Ramos (cell line): ENCODE data around the gene ATOX1.
"Not testable (repeated sequence)": the region's sequence is repeated elsewhere in the genome, so short reads cannot be mapped to it uniquely, and the experiment has no call there.

Experiments
- in situ Hi-C: fragments of 300-500 bp; cut with MboI; formaldehyde crosslinking; loops from one replicate; pipeline ENCODE4 v1.14.3; 2022; ENCODE audit warnings: low sequenced_read_pairs; ENCODE audit not compliant: unreplicated experiment

ATOX1 gene

DNA sequence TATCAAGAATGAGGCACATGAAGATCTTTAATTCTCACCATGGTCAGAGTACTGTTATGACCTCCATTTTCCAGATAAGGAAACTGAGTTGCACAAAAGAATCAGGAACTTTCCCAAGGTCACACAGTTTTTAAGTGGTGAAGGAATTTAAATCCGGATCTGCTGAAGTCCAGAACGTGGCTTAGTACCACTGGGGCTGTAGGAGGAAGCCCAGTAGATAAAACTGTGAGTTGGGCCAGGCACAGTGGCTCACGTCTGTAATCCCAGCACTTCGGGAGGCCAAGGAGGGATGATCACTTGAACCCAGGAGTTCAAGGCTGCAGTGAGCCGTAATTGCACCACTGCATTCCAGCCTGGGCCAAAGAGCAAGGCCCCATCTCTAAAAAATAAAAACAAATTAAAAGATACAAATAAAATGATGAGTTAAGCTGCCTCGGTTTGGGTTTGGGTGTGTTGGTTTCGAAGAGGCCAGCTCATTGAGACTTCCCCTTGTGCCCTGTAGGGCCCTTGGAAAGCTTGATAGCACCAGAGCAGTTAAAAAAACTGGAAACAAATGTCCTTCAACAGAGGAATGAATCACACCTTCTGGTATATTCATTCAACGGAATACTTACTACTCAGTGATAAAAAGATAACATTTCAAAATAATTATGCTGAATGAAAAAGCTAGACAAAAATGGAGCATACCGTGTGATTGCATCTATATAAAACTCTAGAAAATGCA lies 20.1 kb downstream of the ATOX1 start:
- in situ Hi-C loops, result loop anchor here (5.0 kb wide), 1 partner anchor 76 kb away; no protein-coding TSS in a partner anchor

DNA sequence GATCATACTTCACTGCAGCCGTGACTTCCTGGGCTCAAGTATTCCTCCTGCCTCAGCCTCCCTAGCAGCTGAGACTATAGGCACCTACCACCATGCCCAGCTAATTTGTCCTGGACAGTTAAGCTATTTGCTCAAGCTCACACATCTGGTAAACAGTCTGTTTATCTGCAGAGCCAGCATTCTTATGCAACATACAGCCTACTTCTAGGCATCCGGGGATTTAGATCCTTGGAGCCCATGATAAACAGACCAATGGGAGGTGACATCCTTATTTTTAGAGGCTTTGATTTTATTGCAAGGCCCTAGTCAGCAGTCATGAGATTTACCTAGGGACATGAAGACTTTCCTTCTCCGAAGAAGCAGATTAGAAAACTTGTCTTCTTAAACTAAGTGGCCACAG lies 21.0 kb downstream of the ATOX1 start:
- in situ Hi-C loops, result loop anchor here (5.0 kb wide), 1 partner anchor 75 kb away; no protein-coding TSS in a partner anchor

DNA sequence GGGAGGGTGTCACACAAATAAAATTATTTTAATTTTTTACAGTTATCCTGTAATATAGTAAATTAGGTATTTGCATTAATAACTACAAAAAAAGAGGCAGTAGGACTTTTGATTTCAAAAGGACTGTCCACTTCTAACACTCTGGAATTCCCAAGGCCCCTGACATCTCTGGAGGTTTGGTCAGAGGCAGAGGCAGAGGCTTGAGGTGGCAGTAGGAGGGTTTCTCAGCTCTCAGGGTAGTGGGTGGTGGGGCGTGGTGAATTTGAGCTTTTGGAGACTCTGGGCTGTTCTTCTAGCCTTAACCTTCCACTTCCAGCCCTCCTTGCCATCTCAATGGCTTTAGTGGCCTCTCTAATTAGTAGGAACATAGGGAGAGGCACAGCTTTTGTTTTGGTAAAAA lies 22.8 kb downstream of the ATOX1 start:
- in situ Hi-C loops, result loop anchor here (5.0 kb wide), 1 partner anchor 73 kb away; no protein-coding TSS in a partner anchor

DNA sequence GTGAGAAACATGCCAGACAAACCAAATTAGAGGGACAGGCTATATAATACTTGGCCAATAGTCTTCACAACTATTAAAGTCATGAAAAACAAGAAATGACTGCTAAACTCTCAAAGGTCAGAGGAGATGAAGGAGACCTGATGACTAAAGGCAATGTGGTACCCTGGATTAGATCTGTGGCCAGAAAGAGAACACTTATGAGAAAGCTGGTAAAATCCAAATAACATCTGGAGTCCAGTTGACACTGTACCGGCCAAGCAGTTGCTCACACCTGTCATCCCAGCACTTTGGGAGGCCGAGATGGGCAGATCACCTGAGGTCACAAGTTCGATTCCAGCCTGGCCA lies 24.4 kb downstream of the ATOX1 start:
- in situ Hi-C loops, result no loop called here

DNA sequence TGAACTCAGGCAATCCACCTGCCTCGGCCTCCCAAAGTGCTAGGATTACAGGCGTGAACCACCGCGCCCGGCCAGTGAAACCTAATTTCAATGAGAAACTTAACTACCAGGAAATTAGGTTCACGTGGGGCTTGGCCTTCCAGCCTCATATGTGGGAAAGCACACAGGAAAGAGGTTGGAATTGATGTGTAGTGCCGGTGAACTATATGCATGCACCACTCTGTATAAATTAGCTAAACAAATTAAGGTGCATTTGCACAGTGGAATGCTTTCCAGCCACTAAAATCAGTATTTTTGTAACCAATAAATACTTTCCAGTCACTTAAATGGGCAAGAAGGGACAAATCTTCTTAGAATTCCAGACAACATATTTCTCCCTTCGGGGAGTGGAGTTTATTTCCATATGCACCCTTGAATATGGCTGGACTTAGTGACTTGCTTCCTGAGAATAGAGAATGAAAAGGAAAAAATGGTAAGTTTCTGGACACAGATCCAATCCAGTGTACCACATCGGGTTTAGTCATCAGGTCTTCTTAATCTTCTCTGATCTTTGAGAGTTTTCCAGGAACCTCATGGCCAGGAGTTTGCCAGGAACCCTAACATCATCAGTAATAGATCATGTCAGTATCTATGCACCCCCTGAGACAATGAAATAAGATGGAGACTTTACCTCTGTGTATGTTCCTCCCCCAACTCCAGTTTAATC lies 24.9 kb downstream of the ATOX1 start:
- in situ Hi-C loops, result no loop called here

DNA sequence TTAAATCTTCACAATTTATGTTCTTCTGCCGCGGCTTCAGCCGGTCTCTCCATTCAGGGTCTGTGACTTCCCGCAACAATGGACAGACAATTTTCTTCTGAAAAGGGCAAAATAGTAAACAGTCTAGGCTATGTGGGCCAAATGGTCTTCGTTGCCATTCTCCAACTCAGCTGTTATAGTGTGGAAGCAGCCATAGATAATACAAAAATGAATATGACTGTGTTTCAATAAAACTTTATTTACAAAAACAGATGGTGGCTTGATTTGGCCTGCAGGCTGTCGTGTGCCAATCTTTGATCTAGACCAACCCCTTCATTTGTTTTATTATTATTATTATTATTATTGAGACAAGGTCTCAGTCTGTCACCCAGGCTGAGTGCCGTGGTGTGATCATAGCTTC lies 28.1 kb downstream of the ATOX1 start:
- in situ Hi-C loops, result no loop called here

DNA sequence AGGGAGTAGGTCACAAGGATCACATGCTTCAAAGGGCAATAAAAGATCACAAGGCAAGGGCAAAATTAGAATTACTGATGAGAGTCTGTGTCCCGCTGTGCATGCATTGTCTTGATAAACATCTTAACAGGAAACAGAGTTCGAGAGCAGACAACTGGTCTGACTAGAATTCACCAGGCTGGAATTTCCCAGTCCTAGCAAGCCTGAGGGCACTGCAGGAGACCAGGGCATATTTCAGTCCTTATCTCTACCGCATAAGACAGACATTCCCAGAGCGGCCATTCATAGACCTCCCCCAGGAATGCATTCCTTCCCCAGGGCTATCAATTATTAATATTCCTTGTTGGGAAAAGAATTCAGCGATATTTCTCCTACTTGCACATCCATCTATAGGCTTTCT lies 28.8 kb downstream of the ATOX1 start:
- in situ Hi-C loops, result not testable (repeated sequence)

DNA sequence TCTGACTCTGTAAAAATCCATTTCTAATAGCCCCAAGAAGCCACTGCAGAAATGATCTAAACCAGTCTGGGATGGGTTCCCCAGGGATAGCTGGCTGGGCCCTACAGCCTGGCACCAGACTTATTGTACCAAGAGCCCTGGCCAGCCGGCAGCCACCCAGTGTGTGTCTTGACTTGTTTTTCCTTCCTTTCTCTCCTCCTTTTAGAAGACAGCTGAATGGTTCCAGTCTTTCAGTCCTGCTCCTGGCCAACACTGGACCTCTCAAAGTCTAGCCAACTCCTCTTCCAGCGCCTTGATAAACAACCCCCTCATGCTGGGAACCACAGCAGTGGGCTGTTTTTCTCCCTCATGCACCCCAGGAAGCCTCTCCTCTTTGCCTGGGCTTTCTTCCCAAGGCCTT lies 34.1 kb downstream of the ATOX1 start:
- in situ Hi-C loops, result no loop called here

DNA sequence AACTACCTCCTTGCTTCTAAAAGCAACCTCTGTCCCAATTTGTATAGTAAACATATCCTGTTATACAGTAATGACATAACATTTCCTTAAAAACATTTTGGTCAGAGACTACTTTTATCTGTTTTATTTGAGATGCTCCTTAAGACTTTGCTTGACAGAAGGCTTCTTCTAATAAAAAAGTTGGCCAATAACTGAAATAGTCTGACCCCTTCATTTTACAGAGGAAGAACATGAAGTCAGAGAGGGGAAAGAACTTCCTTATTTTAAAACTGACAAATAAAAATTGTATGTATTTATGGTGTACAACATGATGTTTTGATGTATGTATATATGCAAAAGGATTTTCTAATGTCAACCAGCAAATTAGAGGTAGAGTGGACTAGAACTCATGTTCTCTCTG lies 35.9 kb downstream of the ATOX1 start:
- in situ Hi-C loops, result no loop called here

DNA sequence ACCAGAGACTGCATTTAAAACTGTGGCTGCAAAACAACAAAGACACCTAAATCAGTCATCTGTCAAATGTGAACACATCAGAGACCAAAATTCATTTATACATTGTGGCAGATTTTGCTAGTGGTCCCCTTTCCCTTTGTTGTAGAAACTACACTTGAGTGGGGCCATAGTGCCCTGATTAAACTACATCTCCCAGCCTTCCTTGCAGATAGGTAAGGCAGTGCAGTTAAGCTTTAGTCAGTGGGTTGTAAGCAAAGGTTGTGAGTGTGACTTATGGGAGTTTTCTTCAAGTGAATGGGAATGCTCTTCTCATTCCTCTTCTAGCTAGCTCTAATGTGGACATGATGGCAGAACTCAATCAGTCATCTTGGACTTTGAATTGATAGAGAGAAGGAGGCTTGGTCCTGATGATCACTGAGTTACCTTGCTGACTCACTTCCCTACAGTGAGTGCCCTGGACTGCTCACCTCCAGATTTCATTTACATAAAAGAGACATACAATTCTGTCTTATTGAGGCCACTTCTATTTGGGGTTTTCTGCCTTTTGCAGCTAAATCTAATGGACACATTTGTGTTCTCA lies 36.5 kb downstream of the ATOX1 start:
- in situ Hi-C loops, result no loop called here

DNA sequence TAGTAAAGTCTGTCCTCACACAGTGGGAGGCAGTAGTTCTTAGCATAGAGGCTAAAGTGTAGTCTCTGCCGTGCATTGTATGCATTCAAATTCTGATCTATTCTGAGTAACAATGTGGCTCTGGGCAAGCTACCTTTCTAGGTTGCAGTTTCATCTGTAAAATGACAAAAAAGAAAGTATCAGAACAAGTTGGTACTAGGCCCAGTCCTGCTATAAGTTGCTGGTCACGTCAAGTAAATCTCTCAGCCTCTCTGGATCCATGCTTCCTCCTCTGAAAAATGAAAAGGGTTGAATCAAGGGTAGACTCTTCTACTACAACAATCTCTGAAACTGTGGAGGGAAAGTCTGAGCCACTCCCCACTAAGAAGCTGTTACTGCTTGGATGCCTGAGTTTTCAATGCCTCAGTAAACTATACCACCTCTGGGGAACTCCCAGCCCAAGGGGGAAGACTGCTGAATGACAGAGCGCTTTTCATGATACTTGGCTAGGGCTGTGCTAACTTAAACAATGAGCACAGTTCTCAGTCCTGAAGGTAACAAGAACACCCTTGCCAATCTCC lies 37.3 kb downstream of the ATOX1 start:
- in situ Hi-C loops, result no loop called here

DNA sequence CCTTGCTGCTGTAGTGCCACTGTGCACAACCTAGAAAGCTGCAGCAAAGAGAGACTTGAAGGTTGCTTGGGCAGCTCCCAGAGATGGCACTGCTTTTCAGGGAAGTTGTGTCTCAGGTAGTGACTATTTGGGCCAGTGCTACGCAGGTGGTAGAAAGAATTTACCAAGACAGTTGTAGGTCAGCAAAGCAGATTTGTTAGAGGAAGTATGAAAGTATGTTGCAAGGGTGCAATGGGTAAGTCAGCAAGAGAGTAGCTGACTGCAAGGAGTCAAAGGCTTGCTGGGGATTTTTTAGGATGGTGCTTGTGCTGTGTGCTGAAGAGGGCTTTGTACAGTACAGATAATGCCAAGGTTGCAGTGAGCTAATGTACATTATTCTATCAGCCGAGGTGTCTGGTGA lies 38.2 kb downstream of the ATOX1 start:
- in situ Hi-C loops, result no loop called here

DNA sequence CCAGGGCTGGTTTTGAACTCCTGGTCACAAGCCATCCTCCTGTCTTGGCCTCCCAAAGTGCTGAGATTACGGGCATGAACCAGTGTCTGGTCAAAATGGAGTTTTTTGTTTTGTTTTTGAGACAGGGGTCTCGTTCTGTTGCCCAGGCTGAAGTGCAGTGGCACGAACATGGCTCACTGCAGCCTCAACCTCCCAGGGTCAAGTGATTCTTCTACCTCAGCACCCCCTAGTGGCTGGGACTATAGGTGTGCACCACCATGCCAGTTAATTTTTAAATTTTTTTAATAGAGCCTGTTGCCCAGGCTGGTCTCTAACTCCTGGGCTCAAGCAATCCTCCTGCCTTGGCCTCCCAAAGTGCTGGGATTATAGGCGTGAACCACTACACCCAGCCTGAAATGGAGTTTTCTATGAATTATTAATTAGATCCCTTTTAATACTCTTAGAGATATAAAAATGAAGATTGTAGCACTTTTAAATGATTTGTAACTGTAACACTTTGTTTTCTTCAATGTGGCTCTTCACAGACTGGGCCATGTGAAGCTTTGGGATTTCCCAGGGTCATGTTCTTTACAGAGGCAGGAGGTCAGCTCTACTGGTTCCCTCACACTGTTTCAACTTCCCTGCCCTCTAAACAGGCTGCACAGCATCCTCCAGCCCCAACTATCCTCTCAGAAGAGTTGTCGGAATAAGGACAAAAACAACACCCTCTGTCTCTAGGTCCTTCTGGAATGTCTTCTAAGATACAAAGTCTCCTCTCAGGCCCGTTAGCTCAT lies 39.0 kb downstream of the ATOX1 start:
- in situ Hi-C loops, result no loop called here

DNA sequence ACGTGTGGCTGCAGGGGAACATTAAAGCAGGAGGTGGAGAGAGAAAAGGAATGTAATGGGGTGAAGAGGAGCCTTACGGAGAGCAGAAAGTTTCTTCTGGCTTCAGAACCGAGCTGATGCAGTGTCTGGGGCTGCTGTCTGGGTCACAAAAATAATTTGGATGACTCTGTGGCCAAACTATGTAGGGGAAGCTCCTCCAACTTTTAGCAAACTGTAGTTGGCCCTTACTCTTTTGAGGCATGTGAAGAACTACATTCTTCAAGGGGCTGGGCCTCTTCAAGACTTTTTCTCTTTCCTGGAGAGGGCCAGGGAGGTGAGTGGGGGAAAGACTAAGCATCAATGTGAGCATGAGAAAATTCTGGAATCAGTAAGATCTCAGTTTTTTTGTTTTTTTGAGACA lies 39.8 kb downstream of the ATOX1 start:
- in situ Hi-C loops, result no loop called here

DNA sequence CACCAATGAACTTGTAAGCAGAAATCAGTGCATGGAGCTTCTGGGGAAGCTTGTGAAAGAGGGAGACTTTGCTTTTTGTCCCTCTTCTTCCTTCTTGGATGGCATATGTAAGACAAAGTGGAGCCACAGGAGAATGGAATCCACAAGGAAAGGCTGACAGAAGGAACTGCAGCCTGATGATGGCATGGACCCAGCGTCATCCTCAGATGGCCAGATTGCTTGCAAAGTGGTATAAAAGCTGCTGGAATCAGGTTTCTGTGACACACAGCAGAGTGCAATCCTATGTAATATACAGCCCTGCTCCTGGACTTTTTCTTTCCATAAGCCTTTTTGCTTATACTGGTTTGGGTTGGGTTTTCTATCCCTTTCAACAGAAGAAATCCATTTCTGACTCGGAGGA lies 40.3 kb downstream of the ATOX1 start:
- in situ Hi-C loops, result no loop called here

DNA sequence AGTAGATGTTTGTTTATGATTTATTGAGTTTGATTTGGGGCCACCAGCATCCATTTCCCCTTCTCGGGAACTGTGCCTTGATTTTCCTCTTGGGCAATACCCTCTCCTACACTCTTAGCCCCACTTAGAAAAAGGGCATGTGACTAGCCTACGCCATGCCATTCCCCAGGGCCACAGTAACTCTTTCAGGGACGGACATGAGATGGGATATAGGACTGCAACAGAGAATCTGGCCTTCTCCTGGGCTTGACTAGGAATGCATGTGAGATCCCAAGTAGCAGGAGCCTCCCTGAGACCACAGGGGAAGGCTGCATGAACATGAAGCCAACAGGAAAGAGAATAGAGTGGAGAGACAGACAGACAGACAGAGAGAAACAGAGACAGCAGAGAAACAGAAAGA lies 41.0 kb downstream of the ATOX1 start:
- in situ Hi-C loops, result no loop called here

DNA sequence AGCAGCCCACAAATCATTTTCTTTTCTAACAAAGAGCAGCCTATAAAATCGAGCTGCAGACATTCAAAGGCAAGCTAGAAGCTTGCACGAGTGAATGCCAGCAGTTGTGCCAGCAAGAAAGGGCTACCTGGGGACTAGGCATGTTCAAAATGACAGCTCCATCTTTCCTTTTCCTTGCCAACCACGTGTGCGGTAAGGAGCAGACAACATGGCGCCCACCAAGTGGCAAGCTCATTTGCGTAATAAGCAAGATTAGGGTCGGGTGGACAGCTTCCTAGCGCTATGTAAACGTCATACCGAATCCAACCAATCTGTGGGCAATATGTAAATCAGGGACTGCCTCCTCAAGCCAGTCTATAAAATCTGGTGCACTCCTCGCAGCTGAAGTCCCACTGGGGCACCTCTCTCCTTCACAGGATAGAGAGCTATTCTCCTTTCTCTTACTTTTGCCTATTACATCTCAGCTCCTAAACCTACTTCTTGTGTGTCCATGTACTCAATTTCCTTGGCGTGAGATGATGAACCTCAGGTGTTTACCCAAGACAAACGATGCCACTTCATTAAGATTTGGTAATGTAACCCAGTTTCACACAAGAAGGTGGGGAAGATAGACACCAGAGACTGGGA lies 49.2 kb downstream of the ATOX1 start:
- in situ Hi-C loops, result loop anchor here (5.0 kb wide), 1 partner anchor 47 kb away; no protein-coding TSS in a partner anchor

DNA sequence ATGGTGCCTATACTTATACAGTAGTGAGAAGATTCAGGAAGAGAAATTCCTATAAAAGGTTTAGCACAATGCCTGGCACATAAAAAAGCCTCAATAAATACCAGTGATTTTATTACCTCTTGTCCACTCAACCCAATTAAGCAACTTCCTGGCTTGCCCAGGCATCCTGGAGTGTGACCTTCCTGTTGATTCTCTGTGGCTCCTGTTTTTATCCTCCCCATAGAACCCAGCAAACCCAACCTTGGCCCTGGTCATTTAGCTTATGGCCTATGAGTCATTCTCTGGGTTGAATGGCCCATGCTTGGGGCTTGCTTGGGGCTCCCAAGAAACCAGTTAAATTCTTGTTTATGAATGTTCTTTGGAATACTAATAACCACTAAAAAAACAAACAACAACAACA lies 50.3 kb downstream of the ATOX1 start:
- in situ Hi-C loops, result loop anchor here (5.0 kb wide), 1 partner anchor 46 kb away; no protein-coding TSS in a partner anchor

DNA sequence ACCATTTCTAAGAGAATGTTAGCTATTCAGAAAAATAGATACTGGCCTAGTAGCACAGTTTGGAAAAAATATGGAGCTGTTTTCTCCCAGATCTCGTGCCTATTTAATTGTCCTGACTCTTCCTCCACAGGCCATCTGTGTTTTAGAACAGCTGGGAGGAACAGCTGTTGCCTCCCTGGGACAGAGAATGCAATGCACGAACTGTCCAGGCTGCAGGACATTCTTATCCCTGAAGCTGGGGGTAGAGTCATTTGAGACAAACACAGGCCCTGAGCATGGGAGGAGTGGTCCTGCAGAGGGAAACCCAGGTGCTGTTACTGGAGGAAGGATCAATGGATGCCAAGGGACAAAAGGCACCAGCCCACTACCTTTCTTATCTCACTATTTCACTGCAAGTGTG lies 50.9 kb downstream of the ATOX1 start:
- in situ Hi-C loops, result loop anchor here (5.0 kb wide), 1 partner anchor 45 kb away; no protein-coding TSS in a partner anchor

DNA sequence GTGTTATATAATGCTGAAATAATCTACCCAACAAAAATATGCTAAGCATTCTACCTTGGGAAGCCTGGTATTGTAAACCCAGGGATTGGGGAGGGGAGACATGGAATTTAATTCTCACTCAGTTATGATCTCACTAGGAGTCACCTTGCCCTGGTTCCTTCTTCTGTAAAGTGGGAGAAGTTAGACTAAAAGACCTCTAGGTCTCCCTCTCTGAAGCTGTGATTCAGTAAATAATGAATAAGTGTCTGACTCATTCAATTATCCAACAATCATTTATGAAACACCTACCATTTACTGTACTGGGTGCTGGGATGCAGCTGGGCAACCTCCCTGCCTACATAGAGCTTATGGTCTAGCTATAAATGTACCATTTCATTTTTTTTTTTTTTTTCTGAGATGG lies 51.5 kb downstream of the ATOX1 start:
- in situ Hi-C loops, result loop anchor here (5.0 kb wide), 1 partner anchor 45 kb away; no protein-coding TSS in a partner anchor
